Germinal center (tissue), 1 donor: ENCODE measurements around the gene GIMAP2.
"Not testable (repeated sequence)": the region's sequence is repeated elsewhere in the genome, so short reads cannot be mapped to it uniquely, and the experiment has no call there.

Source experiments
- DNase-seq: peaks from one replicate; pipeline ENCODE4 v3.0.0; 2012; ENCODE audit warnings: mixed read lengths, low spot score

GIMAP2 gene

DNA sequence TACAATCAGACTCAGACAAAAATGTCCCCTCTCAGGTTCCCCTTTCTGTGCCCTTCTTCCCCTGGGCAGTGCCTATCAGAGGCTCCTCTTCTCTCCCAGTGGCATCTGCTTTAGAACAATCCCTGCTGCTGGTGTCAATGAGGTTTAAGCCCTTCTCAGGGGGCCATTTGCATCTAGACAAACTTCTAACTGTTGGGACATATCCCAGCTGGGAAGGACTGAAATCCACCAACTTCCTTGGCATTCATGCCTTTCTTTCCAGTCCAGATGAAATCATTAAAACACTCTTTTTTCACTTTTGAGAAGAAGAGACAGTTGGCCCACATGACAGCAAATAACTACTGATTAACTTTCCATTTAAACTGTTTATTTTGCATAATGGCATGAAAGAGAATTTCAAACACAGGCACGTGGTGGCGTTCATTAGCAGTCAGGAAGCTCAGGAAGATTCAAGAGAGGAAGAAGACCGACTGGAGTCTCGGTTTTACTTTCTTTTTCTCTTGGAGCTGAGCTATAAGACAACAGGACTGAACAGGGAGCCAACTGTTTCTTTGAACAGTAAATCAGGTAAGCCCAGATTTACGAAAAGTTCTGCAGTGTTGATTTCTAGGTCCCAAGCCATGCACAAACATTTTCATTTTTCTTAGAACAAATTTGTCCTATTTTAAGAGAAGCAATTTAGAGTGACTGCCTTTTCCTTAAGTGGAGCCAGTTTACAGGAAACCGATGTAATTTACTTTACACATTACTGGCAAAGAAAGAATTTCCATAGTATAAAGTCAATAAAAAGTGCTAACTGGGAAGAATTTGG, at the start of gene GIMAP2:
Gene GIMAP2, plus strand, starts transcription at position 488 of the 811 bp plus-strand sequence. CDS start 1,354 bp downstream, outside the sequence.
- peak; percentile 50 for DNase-seq

DNA sequence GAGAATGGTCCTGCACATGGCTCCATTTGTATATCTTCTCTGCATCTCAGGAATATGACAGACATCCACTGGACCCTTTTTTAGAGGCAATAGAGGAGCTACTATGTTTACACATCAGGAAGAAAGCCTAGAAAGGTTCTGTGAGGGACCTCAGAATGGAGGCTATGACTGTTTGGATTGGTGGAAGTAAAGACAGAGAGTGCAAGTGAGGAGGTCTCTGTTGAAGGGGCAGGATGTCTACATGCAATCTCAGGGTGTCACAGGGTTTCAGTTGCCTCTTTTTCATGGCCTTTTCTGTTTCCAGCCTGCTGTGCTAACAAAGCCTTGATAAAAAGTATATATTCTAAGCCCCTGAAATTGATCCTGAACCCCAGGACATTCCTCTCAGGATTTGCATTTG, 43.7 kb upstream of the GIMAP2 start:
- no peak for DNase-seq

DNA sequence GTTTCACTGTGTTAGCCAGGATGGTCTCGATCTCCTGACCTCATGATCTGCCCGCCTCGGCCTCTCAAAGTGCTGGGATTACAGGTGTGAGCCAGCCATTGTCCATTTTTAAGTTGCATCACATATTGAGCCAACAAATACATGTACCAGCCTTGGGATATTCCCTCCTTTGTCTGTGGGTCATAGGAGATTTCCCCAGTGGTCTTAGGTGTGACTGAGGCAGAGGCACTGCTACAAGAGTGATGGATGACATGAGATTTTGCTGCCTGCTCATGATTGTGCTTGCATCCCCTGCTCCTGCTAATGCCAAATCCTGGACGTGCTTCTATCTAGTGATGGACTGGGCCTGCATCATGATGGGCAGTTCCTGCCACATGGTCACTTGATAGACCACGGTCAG, 42.6 kb upstream of the GIMAP2 start:
- no peak for DNase-seq

DNA sequence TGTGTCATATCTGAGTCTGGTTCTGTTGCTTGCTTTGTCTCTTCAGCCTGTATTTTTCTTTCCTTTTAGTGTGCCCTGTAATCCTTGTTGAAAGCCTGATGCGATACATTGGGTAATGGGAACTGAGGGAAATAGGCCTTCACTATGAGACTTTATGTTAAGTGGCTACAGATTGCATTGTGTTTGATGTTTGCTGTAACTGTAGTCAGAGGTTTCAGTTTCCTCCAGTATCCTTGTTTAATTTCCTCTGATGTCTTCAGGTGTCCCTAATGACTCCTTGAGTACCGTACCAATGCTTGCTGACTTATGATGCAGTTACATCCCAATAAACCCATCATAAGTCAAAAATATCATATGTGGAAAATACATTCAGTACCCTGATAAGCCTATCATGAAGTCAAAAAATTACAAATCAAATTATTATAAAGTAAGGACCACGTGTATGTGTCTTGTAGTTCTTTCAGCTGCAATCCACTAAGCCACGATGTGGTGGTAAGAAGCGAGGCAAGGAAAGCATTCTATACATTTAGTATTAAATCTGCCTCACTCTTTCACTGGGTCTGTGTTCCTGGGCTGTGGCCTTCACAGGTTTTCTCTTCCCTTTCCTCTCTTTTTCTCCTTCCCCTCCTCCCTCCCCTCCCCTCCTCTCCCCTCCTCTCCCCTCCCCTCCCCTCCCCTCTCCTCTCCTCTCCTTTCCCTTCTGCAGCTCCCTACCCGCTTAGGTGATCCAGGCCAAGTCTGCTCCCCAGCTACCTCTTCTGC, 40.1 kb upstream of the GIMAP2 start:
- no peak for DNase-seq

DNA sequence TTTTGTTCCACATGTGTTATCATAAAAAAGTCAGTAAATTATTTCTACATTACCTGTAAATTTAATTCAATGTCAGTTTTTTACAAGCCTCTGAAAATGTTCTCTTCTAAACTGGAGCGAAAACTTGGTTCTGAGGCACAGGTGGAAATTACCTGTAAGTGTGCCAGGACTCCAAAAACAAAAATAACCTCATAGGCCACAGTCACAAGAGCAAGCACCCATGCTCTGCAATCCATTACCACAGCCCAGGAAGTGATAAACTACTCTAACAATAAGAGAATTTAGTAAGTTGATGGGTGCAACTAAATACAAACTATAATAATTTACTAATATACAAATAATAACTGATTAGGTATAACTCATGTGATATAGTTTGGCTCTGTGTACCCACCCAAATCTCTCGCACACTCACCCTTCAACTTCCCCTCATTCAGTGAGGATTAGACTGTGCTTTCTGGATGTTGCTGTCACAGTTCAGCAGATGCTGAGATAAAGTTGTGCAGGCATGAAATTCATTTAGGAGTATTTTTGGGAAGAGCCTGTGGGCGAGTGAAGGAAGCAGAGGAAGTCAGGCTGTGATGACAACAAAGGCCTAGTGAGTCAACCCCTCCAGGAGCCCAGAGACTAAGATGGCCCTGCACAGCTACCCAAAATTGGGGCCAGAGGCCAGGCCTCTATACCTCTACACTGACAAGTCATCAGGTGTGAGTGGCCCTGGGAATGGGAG, 37.0 kb upstream of the GIMAP2 start:
- DNase-seq: no peak

DNA sequence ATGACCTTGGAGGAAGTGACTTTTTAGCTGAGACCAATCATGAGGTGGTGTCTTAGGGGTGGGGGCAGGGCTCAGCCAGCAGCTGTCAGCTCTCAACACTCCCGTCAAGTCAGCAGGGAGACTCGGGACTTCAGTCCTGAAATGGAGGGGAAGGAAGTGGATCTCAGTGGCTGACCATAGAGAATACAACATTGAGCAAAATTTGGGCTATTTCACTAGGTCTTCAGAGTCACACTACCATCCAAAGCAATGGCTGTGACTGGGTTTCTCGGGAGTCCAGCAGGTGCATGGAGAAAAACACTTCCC, 36.5 kb upstream of the GIMAP2 start:
- no peak for DNase-seq

DNA sequence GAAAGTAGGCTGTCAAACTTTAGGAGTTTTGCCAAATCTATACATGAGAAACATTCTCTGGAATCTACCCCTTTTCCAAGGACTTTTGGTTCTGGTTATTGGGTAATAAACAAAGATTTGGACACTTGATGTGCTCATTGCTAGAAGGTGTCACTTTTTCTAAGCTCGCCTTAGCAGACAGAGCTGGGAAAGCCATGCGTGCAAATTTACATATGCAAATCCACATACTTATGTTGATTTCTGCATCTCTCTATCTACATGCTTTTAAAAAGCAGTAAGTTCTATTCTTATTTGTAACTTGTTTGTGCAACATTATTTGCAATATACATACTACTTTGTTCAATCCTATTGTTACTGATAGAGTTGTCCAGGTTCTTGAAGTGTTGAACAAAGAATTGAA, 30.8 kb upstream of the GIMAP2 start:
- DNase-seq: no peak

DNA sequence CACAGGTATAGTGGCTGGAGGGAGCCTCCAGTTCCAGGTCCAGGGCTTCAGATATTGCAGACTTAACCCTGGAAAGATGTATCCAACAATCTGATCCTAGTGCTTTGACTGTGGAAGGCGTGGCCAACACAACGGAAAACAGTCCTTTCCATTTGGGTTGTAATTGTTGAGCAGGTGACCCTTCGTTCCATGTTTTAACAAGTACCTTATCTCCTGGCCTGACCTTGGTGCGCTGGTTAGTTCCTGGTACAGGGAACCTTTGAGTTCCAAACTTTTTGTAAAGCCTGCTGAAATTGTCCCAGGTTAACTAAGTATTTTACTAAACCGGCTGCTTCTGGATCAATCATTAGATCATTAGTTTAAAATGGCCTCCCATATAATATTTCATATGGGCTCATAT, 29.5 kb upstream of the GIMAP2 start:
- DNase-seq: no peak

DNA sequence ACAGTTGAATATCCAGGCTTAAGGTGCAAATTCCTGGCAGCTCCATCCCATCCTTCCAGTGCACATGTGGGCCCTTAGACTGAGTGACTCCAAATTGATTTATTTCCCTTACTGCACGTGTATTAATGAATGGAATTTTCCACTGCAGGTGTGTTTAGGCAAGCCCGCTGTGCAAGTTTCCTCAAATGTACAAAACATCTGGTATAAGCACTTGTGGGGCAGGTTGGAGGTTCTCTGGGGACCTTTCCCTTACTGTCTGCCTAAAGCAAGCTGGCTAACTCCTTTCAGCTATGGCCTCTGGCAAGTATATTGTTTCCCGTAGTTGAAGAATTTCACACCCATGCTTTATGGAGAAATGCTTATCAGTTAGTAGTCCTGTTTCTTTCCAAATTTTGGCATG, 28.0 kb upstream of the GIMAP2 start:
- DNase-seq: no peak

DNA sequence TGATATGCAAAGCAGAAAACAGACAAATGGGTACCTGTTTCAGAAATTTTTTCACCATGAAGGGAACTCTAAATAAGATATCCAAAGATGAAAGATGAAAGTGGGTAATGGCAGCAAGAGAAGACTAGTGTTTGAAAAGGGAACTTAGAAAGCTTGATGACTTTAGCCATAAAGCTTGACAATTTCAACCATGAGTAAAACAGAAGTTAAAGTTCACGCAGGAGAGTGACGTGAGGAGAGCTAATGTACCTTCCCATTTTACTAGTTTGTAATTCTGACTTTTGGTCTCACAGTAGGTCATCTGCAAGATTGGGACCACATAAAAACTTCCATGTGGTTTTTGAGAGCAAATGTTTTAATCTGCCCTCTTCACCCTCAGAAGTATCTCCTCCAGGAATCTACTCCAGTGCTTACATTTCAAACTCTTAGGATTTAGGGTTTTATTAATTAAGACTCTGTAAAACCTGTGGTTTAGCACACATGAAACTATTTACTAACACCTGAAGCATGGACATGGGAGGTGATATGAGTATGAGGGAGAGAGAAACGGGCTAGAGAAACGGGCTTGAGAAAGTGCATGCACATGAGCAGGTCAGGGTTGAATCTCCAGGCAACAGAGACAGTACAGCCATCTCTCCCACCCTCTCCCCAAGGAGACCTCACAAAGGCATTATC, 24.4 kb upstream of the GIMAP2 start:
- DNase-seq: no peak

DNA sequence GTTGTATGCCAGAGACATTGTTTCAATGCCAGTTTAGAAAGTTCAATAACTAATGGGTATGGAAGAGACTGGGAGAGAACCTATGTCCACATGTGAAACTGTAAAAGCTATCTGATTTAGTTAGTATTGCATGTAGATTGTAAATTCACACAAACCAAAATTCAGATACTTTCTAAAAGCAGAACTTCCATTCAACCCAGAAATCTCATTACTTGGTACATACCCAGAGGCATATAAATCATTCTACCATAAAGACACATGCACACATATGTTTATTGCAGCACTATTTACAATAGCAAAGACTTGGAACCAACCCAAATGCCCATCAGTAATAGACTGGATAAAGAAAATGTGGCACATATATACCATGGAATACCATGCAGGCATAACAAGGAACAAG, 22.7 kb upstream of the GIMAP2 start:
- not testable (repeated sequence) for DNase-seq

DNA sequence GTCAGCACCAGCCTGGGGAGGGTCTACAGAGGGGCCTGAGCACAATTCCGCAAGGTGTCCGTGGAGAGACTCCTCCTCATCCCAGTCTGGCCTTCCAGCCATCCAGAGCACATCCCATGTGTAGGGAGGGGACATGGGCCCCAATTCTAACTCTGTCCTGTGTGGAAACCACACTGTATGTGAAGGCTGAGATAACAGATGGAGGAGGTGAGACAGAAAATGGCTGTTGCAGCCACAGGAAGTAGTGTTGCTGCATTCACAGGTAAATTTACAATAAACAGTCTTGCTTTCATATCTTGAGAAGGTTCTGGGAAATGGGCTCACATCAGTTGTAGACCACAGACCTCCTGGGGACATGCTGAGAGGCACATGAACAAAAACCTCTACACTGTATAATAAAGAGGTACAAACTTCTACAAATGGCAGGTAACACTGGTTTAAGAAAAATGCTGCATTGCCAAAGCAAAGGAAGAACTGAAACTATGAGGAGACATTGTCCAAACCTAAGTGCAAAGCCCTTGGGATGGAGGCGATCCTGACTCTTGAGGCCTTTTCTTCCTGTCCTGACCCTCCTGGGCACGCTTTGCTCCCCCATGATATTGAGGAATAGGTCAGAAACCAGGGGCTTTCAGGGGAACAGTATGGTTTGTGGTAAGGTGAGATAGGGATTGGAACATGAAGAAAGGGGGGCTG, 21.6 kb upstream of the GIMAP2 start:
- DNase-seq: no peak

DNA sequence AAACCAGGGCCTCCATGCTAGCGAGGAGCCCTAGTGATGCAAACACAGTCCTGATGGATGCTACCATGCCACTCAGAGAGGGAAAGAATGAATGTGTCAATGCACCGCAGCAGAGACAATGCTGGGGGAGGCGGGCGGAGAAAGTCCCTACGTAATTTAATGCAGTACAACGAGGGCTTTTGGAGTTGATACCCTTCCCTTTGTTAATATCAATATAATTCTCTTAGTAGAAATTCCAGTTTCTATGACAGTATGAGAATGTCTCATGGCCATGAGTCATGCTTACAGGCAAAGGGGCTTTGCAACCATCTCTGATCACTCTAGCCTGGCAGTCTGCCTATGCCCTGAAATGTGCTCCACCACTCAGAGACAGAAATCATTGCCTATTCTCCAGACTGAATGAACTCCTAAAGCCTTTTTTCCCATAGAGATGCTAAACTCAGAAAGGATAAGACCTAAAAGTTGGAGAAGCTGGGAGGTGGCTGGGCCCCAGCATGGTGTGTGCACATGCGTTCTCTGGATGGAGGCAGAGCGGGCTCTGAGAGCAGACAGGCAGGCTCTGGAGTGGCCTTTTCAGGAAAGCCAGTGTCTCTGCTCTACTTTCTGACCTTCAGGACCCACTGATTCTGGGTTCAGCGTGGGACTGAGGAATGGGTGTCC, 20.3 kb upstream of the GIMAP2 start:
- DNase-seq: no peak

DNA sequence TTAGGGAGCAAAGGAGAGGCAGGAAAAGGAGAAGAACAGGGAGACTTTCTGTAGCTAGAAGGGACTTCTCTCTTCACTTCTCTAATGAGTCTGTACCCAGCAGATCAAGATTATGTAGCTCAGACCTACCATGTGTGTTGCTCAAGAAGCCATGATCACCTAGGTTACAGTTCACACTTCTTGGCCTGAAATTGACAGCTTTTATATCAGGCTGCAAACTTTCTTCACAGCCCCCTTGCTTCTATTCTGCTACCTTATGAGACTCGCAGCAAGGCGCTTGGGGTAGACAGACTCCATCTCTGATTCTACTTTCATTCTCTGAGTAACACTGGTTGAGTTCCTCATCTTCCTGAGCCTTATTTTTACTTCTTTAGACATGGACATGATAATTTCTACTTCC, 19.6 kb upstream of the GIMAP2 start:
- DNase-seq: no peak

DNA sequence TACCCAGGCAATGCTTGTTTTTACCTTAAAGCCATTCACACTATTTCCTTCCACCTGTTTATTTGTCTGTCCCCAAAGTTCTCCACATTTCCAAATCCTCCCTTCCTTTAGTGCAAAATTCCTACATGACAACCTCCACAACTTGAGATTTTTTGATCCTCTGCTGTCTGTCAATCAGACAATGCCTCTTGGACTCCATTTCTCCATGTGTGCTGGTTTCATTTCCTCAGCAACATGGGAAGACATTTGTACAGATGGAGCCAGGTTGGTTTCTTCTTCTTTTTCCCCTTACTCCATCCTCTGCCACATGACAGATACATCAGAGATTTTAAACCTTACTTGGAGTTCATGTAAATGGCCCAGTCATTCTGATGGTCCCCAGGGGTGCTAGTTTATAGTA, 19.1 kb upstream of the GIMAP2 start:
- no peak for DNase-seq

DNA sequence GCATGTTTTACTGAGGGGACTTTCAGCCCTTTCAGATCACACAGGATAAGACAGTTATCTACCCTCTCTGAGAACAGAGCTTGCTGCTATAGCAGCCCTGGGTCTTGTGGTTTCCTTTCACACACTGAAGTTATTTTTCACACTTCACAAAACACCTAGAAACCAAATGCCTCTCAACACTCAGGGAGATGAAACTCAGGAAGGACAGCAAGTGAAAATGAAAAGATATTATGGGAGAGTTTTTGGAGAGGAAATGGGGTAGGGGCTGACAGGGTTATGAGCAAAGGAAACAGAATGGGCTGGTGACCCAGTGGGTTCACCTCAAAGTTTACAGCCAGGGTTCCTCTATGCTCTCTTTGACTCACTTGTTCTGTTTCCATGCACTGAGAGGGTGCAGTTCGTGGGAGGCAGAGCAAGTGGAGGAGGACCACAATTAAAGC, 17.0 kb upstream of the GIMAP2 start:
- DNase-seq: no peak

DNA sequence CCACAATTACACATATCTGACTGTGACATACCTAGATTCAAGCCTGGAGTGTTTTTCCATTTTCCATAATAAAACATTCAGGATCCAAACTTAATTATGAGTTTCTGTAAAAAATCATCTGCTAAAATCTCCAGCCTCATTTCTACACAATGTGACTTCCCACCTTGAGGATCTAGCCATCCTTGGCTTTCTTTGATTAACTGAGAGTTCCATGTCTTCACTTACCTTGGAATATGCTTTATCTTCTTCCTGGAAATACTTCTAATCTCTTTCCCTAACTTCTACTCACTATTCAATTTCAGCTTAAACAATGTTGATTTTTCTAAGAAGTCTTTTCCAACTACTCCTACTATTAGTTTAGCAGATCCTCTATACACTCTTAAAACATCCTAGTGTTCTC, 16.5 kb upstream of the GIMAP2 start:
- DNase-seq: no peak

DNA sequence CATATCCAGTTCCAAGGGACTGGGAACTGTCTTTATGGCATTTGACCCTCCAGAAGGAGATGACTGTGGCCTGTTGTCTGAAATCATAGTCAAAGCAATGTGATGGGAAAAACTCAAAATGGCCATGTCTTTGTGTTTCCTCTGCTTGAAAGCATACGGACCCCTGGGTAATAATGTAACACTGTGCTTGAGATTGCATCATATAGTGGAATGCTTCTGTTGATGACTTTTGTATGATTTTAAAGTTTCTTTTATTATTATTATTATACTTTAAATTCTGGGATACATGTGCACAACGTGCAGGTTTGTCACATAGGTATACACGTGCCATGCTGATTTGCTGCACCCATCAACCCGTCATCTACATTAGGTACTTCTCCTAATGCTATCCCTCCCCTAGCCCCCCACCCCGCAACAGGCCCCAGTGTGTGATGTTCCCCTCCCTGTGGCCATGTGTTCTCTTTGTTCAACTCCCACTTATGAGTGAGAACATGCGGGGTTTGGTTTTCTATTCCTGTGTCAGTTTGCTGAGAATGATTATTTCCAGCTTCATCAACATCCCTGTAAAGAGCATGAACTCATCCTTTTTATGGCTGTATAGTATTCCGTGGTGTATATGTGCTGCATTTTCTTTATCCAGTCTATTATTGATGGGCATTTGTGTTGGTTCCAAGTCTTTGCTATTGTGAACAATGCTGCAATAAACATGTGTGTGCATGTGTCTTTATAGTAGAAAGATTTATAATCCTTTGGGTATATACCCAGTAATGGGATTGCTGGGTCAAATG, 13.5 kb upstream of the GIMAP2 start:
- DNase-seq: not testable (repeated sequence)

DNA sequence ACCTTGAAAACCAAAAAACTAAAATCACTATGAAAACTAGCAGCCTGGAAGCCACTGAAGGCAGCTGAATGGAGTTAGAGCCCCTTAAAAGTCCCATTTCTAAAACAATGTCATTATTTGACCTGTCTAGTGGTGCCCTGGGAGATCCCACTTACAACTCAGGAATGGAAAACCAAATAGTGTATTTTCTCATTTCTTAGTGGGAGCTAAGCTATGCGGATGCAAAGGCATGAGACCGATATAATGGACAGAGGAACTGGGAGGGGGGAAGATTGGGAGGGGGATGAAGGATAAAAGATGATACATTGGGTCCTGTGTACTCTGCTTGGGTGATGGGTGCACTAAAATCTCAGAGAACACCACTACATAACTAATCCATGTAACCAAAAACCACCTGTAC, 9.8 kb upstream of the GIMAP2 start:
- no peak for DNase-seq

DNA sequence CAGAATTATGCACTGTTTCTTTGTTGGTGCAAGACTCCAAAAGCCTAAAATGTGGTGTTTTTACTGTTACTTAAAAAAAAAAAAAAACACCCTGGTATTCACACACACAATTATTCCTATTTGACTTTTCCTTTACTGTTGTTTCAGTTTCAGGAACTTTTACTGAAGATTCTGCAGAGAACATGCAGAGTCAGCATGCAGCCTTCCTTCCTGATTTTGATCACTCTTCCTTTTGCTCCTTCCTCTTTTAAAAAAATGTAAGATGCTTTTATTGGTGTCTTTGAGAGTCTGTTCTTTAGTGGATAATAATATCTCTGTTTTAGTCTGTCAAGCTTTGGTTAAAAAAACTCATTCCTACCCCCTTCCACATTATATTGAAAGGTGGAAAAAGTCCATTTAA, 9.2 kb upstream of the GIMAP2 start:
- DNase-seq: not testable (repeated sequence)
